ENCODE results near the gene SLC43A3.

GRCh38 chr11:57432149-57432561, 5.2 kb upstream of the SLC43A3 start:
- TF ChIP-seq EP300 (IDR thresholded peaks at IDR 0.05) (no peak), CTCF (IDR thresholded peaks at IDR 0.05) (no peak)

Data from gastroesophageal sphincter (tissue), 3 donors.